22Rv1 (cell line): ENCODE measurements around the gene GSTM1.

Experiments
- H3K27ac ChIP-seq: fragments of 450-650 bp; 2 replicates; pipeline ENCODE4 v1.5.1; 2017
- CTCF ChIP-seq: fragments of 450-650 bp; IDR thresholded peaks from 2 replicates; pipeline ENCODE4 v1.5.1; 2017; ENCODE audit warnings: mild to moderate bottlenecking
- ZFX ChIP-seq: fragments of 450-650 bp; IDR thresholded peaks from 2 replicates; pipeline ENCODE4 v1.6.1; 2017; ENCODE audit warnings: antibody characterized with exemption, borderline replicate concordance

GSTM1 gene

GRCh38 chr1:109716121-109716520 lies 28.5 kb downstream of the GSTM1 start:
- no peak overlapping the region for H3K27ac ChIP-seq
- TF ChIP-seq ZFX (no peak), CTCF (no peak)

- H3K27ac ChIP-seq = no peak overlapping the region
- no peak for TF ChIP-seq CTCF
- TF ChIP-seq ZFX = no peak
Measured at GRCh38 chr1:109716570-109717090, 29.0 kb downstream of the GSTM1 start.

- peak overlapping the region; percentile 29 for H3K27ac ChIP-seq
- TF ChIP-seq ZFX (no peak), CTCF (no peak)
Measured at GRCh38 chr1:109717729-109718128, 30.1 kb downstream of the GSTM1 start.

GRCh38 chr1:109718495-109718894 lies 30.9 kb downstream of the GSTM1 start:
- peak overlapping the region; percentile 29 for H3K27ac ChIP-seq
- TF ChIP-seq CTCF (peak; percentile 33), ZFX (no peak)

- TF ChIP-seq CTCF = no peak
- TF ChIP-seq ZFX = no peak
- no peak overlapping the region for H3K27ac ChIP-seq
Measured at GRCh38 chr1:109719337-109719837, 31.8 kb downstream of the GSTM1 start.

GRCh38 chr1:109721042-109721441 lies 33.4 kb downstream of the GSTM1 start:
- no peak for TF ChIP-seq CTCF
- no peak for TF ChIP-seq ZFX
- H3K27ac ChIP-seq = no peak overlapping the region

- no peak overlapping the region for H3K27ac ChIP-seq
- TF ChIP-seq CTCF (no peak), ZFX (no peak)
Measured at GRCh38 chr1:109721971-109722370, 34.4 kb downstream of the GSTM1 start.
